Smooth muscle cell of bladder (primary cell): ENCODE results near the gene PSMD9. TPM values are rescaled to one million over a fixed set of nuclear protein-coding genes. Genes with fewer than 3 reads are reported as not detected.

Source experiments
- total RNA-seq: library from RNA; depleted of rRNA; stranded (reverse); fragments of >200 nt; gene quantifications from 2 replicates; pipeline ENCODE4 v1.2.3, GENCODE V29; 2014

PSMD9 gene, protein sequence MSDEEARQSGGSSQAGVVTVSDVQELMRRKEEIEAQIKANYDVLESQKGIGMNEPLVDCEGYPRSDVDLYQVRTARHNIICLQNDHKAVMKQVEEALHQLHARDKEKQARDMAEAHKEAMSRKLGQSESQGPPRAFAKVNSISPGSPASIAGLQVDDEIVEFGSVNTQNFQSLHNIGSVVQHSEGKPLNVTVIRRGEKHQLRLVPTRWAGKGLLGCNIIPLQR
- 77.2 and 88.6 TPM in 2 replicates for total RNA-seq

GRCh38 chr12:121888478-121889273 lies at the start of gene PSMD9:
PSMD9 (plus strand) TSS chr12:121888790; CDS start chr12:121888857, 67 bp downstream.

DNA sequence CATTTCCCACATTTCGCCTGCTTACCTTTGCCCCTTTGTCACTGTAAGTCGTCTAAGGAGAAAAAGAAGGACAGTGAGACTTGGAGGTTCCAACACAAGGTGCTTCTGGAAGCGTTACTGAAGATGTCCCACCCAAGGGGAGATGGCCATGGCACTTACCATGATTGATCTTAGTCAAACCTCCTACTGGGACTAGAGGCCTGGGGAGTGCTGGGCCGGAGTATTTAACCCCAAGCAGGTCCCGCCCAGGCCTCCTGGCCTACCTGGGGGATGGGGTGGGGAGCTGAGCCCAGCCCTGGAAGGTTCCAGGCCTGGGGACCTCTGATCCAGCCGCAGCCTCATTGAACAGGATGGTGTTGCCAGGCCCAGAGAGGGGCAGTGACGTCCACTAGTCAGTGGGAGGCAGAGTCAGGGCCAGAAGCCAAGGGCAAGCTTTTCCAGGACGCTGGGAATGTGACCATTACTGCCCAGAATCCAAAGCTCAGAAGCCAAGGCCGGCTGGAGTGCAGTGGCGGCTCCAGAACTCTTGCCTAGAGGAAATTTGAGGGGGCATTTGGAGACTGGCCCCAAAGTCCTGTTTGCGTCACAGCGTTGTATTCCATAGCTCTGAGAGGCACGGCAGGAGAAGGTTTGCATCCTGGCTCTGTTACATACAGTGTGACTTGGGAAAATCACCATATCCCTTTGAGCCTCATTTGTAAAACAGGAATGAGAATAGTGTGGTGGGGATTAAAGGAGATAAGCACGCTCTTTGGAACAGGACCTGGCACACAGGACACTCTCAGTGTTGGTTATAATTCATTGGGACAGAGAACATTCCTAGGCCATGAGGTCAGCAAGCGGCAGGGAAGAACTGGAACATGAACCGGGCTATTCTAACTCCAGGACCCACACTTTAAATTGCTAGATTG lies 29.7 kb upstream of the PSMD9 start, which contains the start of gene HPD:
TSS of gene HPD (minus strand) at position 198 of the 911 bp plus-strand sequence. CDS start at position 162, 36 bp downstream.

DNA sequence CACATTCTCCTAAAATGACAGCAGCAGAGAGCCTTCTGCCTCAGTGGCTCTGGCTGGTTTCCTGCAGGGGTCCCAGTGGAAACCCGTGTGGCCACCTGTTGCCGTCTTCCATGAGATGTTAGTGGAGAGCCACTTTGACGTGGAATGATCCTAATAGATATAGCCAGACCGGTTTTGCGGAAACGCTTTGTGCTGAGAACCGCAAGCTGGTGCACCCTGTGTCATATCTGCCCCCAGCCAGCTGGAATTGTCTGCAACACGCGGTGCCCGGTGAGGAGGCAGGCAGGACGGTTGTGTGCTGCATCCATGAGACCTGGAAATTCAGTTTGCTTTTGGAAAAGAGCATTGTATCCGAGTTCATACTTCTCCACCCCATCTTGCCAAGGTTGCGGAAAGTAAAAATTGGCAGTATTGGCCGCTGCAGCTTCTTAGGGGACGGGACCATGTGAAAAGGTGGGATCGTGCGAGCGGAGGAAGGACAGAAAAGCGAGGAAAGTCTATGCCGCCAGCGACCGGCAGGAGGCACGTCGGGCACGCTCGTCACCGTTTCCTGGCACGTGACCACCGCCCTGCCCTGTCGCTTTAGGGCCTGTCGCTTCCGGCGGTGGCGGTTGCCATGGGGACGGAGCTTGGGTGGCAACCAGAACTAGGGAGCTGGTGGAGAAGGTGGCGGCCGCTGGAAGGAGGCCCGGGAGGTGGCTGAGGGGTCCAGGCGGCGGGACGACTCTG lies 29.5 kb downstream of the PSMD9 start, which contains the start of gene CFAP251:
TSS of gene CFAP251 (plus strand) at position 643 of the 729 bp plus-strand sequence. CDS start 2,714 bp downstream, outside the sequence.

Other genes starting within 250 kb of the PSMD9 start
- gene MORN3, start 219.1 kb upstream of the PSMD9 start, total RNA-seq: 0.57 and 0.65 TPM in 2 replicates
- gene TMEM120B, start 176.0 kb upstream of the PSMD9 start, total RNA-seq: 6.8 and 10.9 TPM in 2 replicates
- 4.3 and 4.4 TPM in 2 replicates for gene RHOF, start 95.1 kb upstream of the PSMD9 start, total RNA-seq
- 1.7 and 2.3 TPM in 2 replicates for gene SETD1B, start 84.8 kb upstream of the PSMD9 start, total RNA-seq
- gene HPD, start 29.9 kb upstream of the PSMD9 start, total RNA-seq: 2.2 and 11.9 TPM in 2 replicates
- 2.4 and 3.3 TPM in 2 replicates for gene CFAP251, start 29.8 kb downstream of the PSMD9 start, total RNA-seq
- 2.4 and 3.7 TPM in 2 replicates for gene BCL7A, start 133.1 kb downstream of the PSMD9 start, total RNA-seq
- 28.4 and 29.8 TPM in 2 replicates for gene MLXIP, start 190.0 kb downstream of the PSMD9 start, total RNA-seq